IMR-90 (cell line): ENCODE results near the gene ADAMTS16. TPM values are rescaled to one million over a fixed set of nuclear protein-coding genes. Genes with fewer than 3 reads are reported as not detected.

Source experiments
- ATAC-seq: fragments of 200-7000 bp; cut with Tn5 transposase; 2 replicates; pipeline ENCODE4 v1.9.1; 2020; ENCODE audit warnings: low read depth, mild to moderate bottlenecking, moderate library complexity
- BruUV-seq: library from RNA; stranded (reverse); fragments of 400-500 nt; replicated peaks from 2 replicates; lab custom pipeline; 2021; lab: Mats Ljungman, UMichigan
- CTCF ChIA-PET: fragments of 300-600 bp; formaldehyde crosslinking; extraction: SDS; loops from one replicate; lab custom pipeline; 2021; ENCODE audit warnings: antibody characterized with exemption; lab: Yijun Ruan, JAX
- POLR2A ChIA-PET: fragments of 300-600 bp; sonication (Branson Sonifier 250); formaldehyde crosslinking; loops from one replicate; lab custom pipeline; 2022; ENCODE audit warnings: antibody characterized with exemption; ENCODE audit not compliant: unreplicated experiment; lab: Charles Lee
- DNase-seq: peaks from one replicate; pipeline ENCODE4 v3.0.0; 2013
- H2AFZ ChIP-seq: replicated peaks from 2 replicates; pipeline ENCODE3; 2013; ENCODE audit warnings: low read length, mild to moderate bottlenecking; ENCODE audit not compliant: poor library complexity
- H2AK5ac ChIP-seq: 2 replicates; pipeline ENCODE4 v1.6.1; 2013; ENCODE audit warnings: low read depth, low read length, inconsistent platforms
- H2AK9ac ChIP-seq: replicated peaks from 2 replicates; pipeline ENCODE3; 2013; ENCODE audit warnings: mild to moderate bottlenecking, low read depth, low read length, moderate library complexity; ENCODE audit not compliant: poor library complexity
- H2BK120ac ChIP-seq: 2 replicates; pipeline ENCODE4 v1.6.1; 2013; ENCODE audit warnings: low read depth, low read length, inconsistent platforms
- H2BK15ac ChIP-seq: 3 replicates; pipeline ENCODE4 v1.6.1; 2013; ENCODE audit warnings: low read depth, low read length, inconsistent platforms
- H2BK20ac ChIP-seq: 2 replicates; pipeline ENCODE4 v1.6.1; 2013; ENCODE audit warnings: low read depth, mild to moderate bottlenecking, inconsistent platforms, low read length, moderate library complexity
- H2BK5ac ChIP-seq: 2 replicates; pipeline ENCODE4 v1.6.1; 2013; ENCODE audit warnings: mild to moderate bottlenecking, low read depth, low read length, inconsistent platforms; ENCODE audit not compliant: poor library complexity, severe bottlenecking
- H3K14ac ChIP-seq: replicated peaks from 2 replicates; pipeline ENCODE4 v1.6.1; 2013; ENCODE audit warnings: low read depth, low read length, inconsistent platforms
- H3K18ac ChIP-seq: 2 replicates; pipeline ENCODE4 v1.6.1; 2013; ENCODE audit warnings: low read depth, low read length, control low read depth
- H3K23ac ChIP-seq: 2 replicates; pipeline ENCODE4 v1.6.1; 2013; ENCODE audit warnings: low read depth, low read length, inconsistent platforms
- H3K27ac ChIP-seq: 2 replicates; pipeline ENCODE4 v1.5.1; 2013; ENCODE audit warnings: mild to moderate bottlenecking, control low read depth, low read length; ENCODE audit not compliant: insufficient read depth
- H3K27me3 ChIP-seq: 2 replicates; pipeline ENCODE4 v1.6.1; 2013; ENCODE audit warnings: low read length; ENCODE audit not compliant: control insufficient read depth, insufficient read depth
- H3K36me3 ChIP-seq: 2 replicates; pipeline ENCODE4 v1.6.1; 2013; ENCODE audit warnings: low read length, mixed read lengths; ENCODE audit not compliant: control insufficient read depth, insufficient read depth
- H3K4ac ChIP-seq: 2 replicates; pipeline ENCODE4 v1.6.1; 2013; ENCODE audit warnings: low read depth, low read length, inconsistent platforms
- H3K4me1 ChIP-seq: 2 replicates; pipeline ENCODE4 v1.6.1; 2013; ENCODE audit warnings: low read length, mixed read lengths; ENCODE audit not compliant: control insufficient read depth, insufficient read depth
- H3K4me2 ChIP-seq: 2 replicates; pipeline ENCODE4 v1.6.1; 2013; ENCODE audit warnings: low read depth, mild to moderate bottlenecking, control low read depth, low read length, moderate library complexity
- H3K4me3 ChIP-seq: 2 replicates; pipeline ENCODE4 v1.5.1; 2013; ENCODE audit warnings: low read depth, mild to moderate bottlenecking, control low read depth, low read length, moderate library complexity; ENCODE audit not compliant: insufficient read depth
- H3K56ac ChIP-seq: 2 replicates; pipeline ENCODE4 v1.6.1; 2013; ENCODE audit warnings: low read length, inconsistent platforms; ENCODE audit not compliant: insufficient read depth; ENCODE audit errors: extremely low read depth
- H3K79me1 ChIP-seq, 2 experiments: 2 replicates each; pipeline ENCODE4 v1.6.1; 2013; ENCODE audit warnings: low read length in 2 of 2, inconsistent platforms in 1 of 2, low read depth in 1 of 2
- H3K9ac ChIP-seq: 2 replicates; pipeline ENCODE4 v1.6.1; 2013; ENCODE audit warnings: low read depth, low read length, control low read depth
- H3K9me1 ChIP-seq: 2 replicates; pipeline ENCODE4 v1.6.1; 2013; ENCODE audit warnings: low read length, inconsistent platforms; ENCODE audit not compliant: insufficient read depth
- H3K9me3 ChIP-seq: 2 replicates; pipeline ENCODE4 v1.6.1; 2013; ENCODE audit warnings: low read length; ENCODE audit not compliant: control insufficient read depth, insufficient read depth
- H4K20me1 ChIP-seq: 2 replicates; pipeline ENCODE4 v1.6.1; 2013; ENCODE audit warnings: low read length, inconsistent platforms; ENCODE audit not compliant: insufficient read depth
- H4K5ac ChIP-seq: 2 replicates; pipeline ENCODE4 v1.6.1; 2013; ENCODE audit warnings: mild to moderate bottlenecking, low read depth, low read length, control low read depth
- H4K8ac ChIP-seq, 2 experiments: 2 replicates each; pipeline ENCODE4 v1.6.1; 2013; ENCODE audit warnings: low read depth in 2 of 2, low read length in 2 of 2, control low read depth in 1 of 2, inconsistent platforms in 1 of 2
- H4K91ac ChIP-seq: 2 replicates; pipeline ENCODE4 v1.6.1; 2013; ENCODE audit warnings: low read depth, low read length, inconsistent platforms; ENCODE audit not compliant: insufficient read depth
- BHLHE40 ChIP-seq: fragments of 150-350 bp; IDR thresholded peaks from 2 replicates; pipeline ENCODE4 v1.6.1; 2016; ENCODE audit warnings: mild to moderate bottlenecking, low read depth, low read length
- FOS ChIP-seq: fragments of 150-350 bp; IDR thresholded peaks from 2 replicates; pipeline ENCODE4 v1.6.1; 2016; ENCODE audit warnings: low read depth, low read length
- MAFK ChIP-seq: IDR thresholded peaks from 2 replicates; pipeline ENCODE4 v1.6.1; 2012; ENCODE audit warnings: low read depth, low read length, improper control_type of control experiment
- MXI1 ChIP-seq: IDR thresholded peaks from 2 replicates; pipeline ENCODE4 v1.6.1; 2012; ENCODE audit warnings: low read depth, mild to moderate bottlenecking, low read length, moderate library complexity, borderline replicate concordance
- POLR2A ChIP-seq: IDR thresholded peaks from 2 replicates; pipeline ENCODE4 v1.6.1; 2012; ENCODE audit warnings: mild to moderate bottlenecking, low read depth, low read length
- RFX5 ChIP-seq: IDR thresholded peaks from 2 replicates; pipeline ENCODE4 v1.8.0; 2012; ENCODE audit warnings: low read depth, mild to moderate bottlenecking, low read length, moderate library complexity
- WGBS, 2 experiments: methylation state at CpG; one replicate each; pipeline versions ENCODE4 v1.1.5 to v1.1.7; 2013; ENCODE audit warnings: missing lambda C conversion rate in 2 of 2; ENCODE audit not compliant: insufficient read length in 1 of 2; ENCODE audit errors: extremely low coverage in 2 of 2; 5-methylcytosine and 5-hydroxymethylcytosine counted together
- dilution Hi-C: fragments of 300-500 bp; cut with HindIII; formaldehyde crosslinking; loops from one replicate; pipeline ENCODE4 v1.14.3; 2018; ENCODE audit warnings: low sequenced_read_pairs; ENCODE audit not compliant: unreplicated experiment
- in situ Hi-C: fragments of 300-500 bp; cut with MboI; formaldehyde crosslinking; loops from 3 replicates; pipeline ENCODE4 v1.14.3; 2019; ENCODE audit warnings: low sequenced_read_pairs, inconsistent platforms, mixed read lengths
- intact Hi-C: fragments of 100-400 bp; cut with micrococcal nuclease; formaldehyde crosslinking; loops from 2 replicates; pipeline ENCODE4 v1.10.0; 2022
- polyA plus RNA-seq, 3 experiments: library from polyadenylated mRNA; depleted of rRNA; stranded (reverse); fragments of >200 nt; gene quantifications; 2 replicates each; pipeline ENCODE4 v1.2.3, GENCODE V29; 2012; ENCODE audit warnings: low replicate concordance in 1 of 3
- total RNA-seq: library from RNA; depleted of rRNA; stranded (reverse); fragments of >200 nt; gene quantifications from 2 replicates; pipeline ENCODE4 v1.2.3, GENCODE V29; 2012
- TF ChIP-seq, protein P1 (sequence below): conservative IDR thresholded peaks from 2 replicates; pipeline ENCODE4 v1.5.1; 2012; ENCODE audit warnings: mild to moderate bottlenecking, low read depth, low read length, improper control_type of control experiment

ADAMTS16 gene
- total and polyA plus RNA-seq, 2 of the 4 experiments (the other 2 are of a cell fraction) = 0.09 to 0.18 TPM

GRCh38 chr5:5343568-5343967 lies 203.4 kb downstream of the ADAMTS16 start:
- Histone ChIP-seq H4K91ac (no peak overlapping the region), H3K4me3 (no peak overlapping the region), H3K18ac (no peak overlapping the region), H4K5ac (no peak overlapping the region), H3K4me2 (no peak overlapping the region), H3K4ac (no peak overlapping the region), H3K9me3 (peaks cover 5% of the 10 kb centered on the region; the same call in 1 of the 2 replicates), H3K23ac (no peak overlapping the region), H3K27ac (no peak overlapping the region), H3K14ac (no peak overlapping the region), H2BK20ac (no peak overlapping the region), H2BK15ac (no peak overlapping the region), H2AK9ac (no peak overlapping the region), H2AFZ (no peak overlapping the region), H4K20me1 (no peaks in the 10 kb centered on the region), H3K27me3 (no peaks in the 10 kb centered on the region), H4K8ac (no peak overlapping the region), H3K79me1 (no peaks in the 10 kb centered on the region), H2BK5ac (no peak overlapping the region), H3K4me1 (no peaks in the 10 kb centered on the region), H2AK5ac (no peak overlapping the region), H3K9me1 (no peaks in the 10 kb centered on the region), H2BK120ac (no peak overlapping the region), H3K36me3 (no peaks in the 10 kb centered on the region), H3K56ac (no peak overlapping the region), H3K9ac (no peak overlapping the region)
- intact Hi-C loops = no loop called here
- 58% methylated on average over 3 of the region's 6 CpGs; no CpG with 5 or more reads in 1 of the 2 experiments for WGBS, 2 experiments
- ChIA-PET POLR2A (no interaction called here), CTCF (no interaction called here)
- TF ChIP-seq MAFK (no peak), BHLHE40 (no peak), FOS (no peak), RFX5 (no peak), MXI1 (no peak), POLR2A (no peak)
- TF ChIP-seq, protein P1, sequence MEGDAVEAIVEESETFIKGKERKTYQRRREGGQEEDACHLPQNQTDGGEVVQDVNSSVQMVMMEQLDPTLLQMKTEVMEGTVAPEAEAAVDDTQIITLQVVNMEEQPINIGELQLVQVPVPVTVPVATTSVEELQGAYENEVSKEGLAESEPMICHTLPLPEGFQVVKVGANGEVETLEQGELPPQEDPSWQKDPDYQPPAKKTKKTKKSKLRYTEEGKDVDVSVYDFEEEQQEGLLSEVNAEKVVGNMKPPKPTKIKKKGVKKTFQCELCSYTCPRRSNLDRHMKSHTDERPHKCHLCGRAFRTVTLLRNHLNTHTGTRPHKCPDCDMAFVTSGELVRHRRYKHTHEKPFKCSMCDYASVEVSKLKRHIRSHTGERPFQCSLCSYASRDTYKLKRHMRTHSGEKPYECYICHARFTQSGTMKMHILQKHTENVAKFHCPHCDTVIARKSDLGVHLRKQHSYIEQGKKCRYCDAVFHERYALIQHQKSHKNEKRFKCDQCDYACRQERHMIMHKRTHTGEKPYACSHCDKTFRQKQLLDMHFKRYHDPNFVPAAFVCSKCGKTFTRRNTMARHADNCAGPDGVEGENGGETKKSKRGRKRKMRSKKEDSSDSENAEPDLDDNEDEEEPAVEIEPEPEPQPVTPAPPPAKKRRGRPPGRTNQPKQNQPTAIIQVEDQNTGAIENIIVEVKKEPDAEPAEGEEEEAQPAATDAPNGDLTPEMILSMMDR = no peak
- DNase-seq (no peak), ATAC-seq (no peak)
- BruUV-seq = no TSS peak
- in situ Hi-C loops = no loop called here
- dilution Hi-C loops = no loop called here
